HG03103 (cell line): ENCODE results near the gene CHRNG.
"Not testable (repeated sequence)": the region's sequence is repeated elsewhere in the genome, so short reads cannot be mapped to it uniquely, and the experiment has no call there.

Source experiments
- ATAC-seq: cut with Tn5 transposase; IDR thresholded peaks from one replicate; pipeline ENCODE4 v1.9.1; 2021; ENCODE audit warnings: low read depth; ENCODE audit not compliant: unreplicated experiment

The CHRNG gene

DNA sequence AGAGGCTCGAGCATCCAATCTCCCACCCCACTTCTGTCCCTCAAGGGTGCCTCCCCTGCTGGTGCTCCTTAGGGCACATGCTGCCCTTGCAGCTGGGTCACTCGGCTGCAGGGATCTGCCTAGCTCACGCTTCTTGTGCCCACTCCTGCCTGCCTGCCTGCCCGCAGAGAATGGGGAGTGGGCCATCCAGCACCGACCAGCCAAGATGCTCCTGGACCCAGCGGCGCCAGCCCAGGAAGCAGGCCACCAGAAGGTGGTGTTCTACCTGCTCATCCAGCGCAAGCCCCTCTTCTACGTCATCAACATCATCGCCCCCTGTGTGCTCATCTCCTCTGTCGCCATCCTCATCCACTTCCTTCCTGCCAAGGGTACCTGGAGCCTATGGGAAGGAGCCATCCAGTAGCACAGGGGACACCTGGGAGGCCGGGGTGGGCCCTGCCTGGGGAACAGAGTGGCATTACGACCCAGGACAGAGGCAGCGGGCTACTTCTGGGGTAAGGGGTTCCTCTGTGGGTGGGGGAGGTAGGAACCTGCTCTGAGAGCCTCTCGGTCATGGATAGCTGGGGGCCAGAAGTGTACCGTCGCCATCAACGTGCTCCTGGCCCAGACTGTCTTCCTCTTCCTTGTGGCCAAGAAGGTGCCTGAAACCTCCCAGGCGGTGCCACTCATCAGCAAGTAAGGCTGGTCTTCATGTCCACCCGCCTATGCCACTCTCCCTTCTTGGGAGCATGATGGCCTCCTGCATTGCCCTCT is 3.4 kb downstream of the CHRNG start:
- ATAC-seq, result no peak

DNA sequence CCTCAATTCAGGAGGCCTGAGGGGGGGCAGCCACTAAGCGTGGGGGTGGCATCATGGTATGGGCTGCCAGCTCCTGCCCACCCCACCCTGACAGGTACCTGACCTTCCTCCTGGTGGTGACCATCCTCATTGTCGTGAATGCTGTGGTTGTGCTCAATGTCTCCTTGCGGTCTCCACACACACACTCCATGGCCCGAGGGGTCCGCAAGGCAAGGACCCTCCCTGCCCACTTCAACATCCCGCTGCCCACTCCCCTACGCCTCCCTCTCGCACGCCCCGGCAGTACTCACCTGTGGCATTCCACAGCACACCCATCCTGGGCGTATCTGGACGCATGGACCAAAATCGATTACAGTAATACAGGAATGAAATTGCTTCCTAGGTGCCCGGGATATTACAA is 4.0 kb downstream of the CHRNG start:
- no peak for ATAC-seq

DNA sequence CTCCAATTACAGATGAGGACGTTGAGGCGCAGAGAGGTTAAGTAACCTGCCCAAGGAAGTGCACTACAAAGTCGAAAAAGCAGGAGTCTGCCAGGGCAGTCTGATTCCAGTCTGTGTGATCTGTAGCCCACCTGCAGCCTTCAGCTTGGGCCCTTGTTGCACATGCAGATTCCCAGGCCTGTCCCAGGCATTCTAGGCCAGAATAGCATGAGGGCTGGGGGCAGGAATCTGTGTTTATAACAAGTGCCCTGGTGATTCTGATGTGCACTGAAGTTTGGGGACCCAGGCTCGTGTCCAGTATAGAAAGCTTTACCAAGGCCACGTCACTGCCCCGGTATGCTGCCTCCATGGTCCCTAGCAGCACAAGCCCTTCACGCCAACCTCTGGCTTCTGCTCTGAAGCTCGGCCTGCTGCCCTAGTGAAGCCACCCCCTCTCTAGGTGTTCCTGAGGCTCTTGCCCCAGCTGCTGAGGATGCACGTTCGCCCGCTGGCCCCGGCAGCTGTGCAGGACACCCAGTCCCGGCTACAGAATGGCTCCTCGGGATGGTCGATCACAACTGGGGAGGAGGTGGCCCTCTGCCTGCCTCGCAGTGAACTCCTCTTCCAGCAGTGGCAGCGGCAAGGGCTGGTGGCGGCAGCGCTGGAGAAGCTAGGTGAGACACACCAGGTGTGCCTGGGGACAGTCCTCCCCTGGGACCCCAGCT is 4.6 kb downstream of the CHRNG start:
- no peak for ATAC-seq

DNA sequence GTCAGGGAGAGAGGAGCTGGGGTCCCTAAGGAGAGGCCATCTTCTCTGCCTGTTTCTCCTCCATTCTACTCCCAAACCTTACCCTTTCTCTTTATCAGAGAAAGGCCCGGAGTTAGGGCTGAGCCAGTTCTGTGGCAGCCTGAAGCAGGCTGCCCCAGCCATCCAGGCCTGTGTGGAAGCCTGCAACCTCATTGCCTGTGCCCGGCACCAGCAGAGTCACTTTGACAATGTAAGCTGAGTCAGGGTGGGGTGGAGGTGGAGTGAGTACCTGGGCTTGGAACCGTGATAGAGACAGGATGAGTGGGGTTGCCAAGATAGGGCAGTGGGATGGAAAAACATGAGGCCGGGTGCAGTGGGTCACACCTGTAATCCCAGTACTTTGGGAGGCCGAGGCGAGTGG is 5.2 kb downstream of the CHRNG start:
- no peak for ATAC-seq

DNA sequence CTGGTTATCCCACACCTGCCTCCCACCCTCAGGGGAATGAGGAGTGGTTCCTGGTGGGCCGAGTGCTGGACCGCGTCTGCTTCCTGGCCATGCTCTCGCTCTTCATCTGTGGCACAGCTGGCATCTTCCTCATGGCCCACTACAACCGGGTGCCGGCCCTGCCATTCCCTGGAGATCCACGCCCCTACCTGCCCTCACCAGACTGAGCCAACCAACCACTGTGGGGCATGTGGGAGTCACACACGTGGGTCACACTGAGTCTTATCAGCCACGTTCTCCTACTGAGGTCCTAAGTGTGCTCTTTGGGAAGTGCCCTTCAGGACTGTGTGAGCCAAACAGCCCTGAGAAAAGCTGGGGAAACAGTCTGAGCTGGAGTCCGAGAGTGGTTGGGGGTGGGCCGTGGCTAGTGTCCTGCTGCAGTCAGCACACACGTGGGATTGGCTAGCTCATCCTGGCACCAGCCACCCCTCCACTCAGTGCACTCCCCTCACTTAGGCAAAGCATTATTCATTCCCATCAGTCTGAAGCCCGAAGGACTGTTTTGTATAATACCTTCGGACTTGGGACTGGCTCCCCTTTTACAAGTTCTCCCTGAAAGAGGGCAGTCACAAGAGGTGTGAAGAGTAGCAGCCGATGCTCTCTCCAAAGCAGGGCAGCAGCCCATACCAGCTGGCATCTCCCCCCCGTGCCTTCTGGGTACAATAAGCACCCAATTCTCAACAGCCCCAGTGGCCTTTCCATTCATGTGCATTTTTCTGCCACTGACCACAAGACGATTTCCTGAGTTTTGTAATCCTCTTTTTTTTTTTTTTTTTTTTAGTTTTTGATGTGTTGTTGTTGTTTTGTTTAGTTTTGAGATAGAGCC is 6.3 kb downstream of the CHRNG start:
- ATAC-seq, result no peak

DNA sequence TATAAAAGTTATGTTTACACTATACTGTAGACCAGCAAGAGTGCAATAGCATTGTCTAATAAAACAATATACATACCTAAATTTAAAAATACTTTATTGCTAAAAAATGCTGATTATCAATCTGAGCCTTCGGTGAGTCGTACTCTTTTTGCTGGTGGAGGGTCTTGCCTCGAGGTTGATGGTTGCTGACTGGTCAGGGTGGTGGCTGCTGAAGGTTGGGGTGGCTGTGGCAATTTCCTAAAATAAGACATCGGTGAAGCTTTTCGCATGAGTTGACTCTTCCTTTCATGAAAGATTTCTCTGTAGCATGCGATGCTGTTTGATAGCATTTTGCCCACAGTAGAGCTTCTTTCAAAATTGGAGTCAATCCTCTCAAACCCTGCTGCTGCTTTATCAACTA is 8.5 kb downstream of the CHRNG start:
- ATAC-seq, result no peak

DNA sequence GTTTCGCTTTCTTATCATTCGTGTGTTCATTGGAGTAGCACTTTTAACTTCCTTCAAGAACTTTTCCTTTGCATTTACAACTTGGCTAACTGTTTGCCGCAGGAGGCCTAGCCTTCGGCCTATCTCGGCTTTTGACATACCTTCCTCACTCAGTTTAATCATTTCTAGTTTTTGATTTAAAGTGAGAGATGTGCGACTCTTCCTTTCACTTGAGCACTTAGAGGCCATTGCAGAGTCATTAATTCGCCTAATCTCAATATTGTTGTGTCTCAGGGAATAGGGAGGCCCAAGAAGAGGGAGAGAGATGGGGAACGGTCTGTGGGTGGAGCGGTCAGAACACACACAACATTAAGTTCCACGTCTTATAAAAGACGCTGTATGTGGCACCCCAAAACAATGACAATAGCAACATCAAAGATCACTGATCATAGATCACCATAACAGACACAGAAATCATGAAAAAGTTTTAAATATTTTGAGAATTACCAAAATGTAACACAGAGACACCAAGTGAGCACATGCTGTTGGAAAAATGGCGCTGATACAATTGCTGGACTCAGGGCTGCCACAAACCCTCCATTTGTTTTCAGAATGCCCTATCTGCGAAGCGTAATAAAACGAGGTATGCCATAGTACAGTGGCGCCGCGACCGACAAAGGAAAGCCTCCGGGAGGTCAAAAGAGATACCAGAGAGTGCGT is 10.3 kb downstream of the CHRNG start:
- ATAC-seq, result no peak

DNA sequence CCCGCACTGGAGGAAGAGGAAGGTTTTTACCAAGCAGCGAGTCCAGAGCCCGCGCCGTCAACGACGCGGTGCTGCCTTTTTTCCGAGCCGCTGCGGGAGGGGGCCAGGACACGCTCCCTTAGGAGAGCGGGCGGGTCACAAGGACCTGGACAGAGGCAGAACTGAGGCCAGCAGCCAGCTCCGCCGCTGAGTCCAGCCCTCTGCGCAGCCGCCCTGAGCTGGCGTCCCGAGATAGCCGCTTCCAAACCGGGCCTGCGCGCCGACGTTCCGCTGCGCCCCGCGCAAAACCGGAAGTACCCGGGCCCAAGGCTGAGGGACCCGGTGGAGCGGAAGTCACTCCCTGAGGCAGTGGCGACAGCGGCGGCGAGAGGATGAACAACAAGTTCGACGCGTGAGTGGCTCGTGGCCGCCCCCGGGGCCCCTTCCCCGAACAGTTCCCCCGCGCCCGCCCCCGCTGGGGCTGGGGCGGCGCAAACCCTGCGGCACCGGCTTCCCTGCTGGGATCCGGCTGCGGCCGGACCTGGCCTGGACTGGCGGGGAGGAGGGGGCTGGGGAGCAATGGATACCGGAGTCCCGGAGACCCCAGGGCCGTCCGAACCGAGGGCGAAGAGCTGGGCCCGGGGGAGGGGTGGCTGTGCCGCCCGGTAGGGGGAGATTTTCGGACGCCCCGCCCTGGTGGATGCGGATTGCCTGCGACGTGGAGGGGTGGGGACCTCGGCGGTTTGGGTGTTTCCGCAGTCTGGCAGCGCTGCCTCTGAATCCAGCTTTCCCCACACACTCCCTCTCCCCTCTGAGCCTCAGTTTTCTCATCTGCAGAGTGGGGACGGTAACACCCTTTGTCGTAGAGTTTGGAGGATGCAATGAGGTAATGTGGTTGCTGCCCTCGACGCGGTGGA is 11.1 kb downstream of the CHRNG start, which contains the start of the genes EIF4E2 and TIGD1:
TSS of gene EIF4E2 (plus strand) at position 336 of the 896 bp plus-strand sequence. CDS start at position 372, 36 bp downstream.
TSS of gene TIGD1 (minus strand) at position 204 of the 896 bp plus-strand sequence. CDS start 675 bp downstream, outside the sequence.
- peak; percentile 90 for ATAC-seq

DNA sequence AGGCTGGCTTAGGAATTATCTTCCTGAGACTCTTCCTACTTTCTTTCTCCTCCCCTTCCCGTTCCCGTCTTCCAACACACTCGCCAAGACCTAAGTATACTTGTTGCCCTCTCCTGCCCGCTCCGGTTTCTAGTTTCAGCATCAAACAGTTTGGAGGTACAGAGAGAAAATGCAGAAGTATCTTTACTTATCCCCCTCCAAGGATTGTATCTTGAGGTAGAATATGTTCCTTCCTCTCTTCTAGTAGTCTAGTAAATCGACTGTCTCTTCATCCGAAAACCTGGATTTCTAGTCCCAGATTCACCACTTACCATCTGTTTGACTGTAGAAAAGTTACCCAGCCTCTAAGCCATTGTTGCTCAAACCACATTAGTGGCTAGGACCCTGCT is 11.8 kb downstream of the CHRNG start:
- no peak for ATAC-seq

DNA sequence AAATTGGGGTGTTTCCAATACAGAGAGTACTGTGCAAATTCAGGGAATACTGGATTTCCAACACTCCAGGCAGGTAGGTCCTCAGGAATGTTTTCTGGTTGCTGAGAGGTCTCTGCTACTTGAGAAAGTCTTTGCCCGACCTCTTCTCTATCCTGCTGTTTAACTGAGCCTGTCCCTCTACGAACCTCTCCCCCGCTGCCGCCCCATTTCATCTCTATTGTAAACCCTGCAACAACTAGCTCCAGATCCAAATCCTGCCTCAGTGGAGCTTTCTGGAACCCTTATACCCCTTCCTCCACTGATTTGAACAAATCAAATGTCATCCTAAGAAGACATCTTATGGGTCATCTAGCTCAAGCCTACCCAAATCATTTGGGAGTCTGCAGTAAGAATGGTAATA is 12.3 kb downstream of the CHRNG start:
- ATAC-seq, result no peak

DNA sequence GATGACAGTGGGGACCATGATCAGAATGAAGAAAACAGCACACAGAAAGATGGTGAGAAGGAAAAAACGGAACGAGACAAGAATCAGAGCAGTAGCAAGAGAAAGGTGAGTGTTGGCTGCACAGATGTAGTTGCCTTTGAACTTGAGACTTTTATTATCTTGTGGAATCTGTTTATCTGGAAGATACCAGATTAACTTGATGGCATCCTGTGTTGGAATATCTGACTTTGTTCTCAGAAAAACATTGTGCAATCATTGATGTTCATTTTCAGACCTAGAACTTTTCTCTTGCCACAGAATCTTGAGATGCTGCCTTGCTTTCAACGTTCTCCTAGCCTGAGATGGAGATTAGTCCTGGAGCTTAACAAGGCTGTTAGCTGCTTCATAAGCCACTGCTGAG is 16.9 kb downstream of the CHRNG start:
- ATAC-seq, result no peak

DNA sequence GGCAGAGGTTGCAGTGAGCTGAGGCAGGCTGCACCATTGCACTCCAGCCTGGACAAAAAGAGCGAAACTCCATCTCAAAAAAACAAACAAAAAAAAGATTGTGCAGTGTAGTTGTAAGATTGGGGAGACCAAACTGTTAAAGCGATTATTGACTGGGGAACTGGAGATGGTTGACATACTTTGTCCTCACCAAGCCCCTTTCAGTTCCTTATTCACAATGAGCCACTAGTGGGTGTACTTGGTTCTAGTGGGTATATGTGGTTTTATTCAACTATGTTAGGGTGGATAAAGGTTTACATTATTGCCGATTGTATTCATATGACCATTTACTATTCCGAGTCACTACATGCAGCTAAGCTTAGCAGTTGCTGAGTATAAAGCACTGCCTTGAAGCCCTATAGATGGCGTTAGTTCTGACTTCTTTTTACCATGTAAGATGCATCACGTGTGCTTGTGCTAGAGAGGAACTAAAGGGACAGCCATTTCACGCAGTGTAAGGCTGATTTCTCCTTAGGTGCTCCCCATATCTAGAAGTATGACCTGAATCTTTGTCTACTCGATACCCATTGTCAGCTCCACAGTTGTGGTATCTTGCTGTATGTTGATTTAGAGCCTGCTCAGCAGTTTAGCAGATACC is 23.1 kb downstream of the CHRNG start:
- no peak for ATAC-seq

DNA sequence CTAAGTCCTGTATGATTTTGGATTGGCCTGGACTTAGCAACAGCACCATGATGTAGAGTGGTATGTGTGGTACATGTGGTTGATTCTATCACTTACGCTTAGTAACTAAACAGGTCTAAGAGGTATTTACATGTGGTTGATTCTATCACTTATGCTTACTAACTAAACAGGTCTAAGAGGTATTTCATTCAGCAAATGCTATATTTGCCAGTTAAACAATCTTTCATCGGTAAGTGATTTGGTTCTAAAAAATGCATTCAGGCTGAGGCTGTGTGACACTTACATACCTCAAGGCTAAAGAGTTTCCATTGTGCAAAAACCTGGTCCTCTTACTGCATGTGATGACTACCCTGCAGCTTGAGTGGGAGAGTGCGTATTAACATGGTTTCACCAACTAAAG is 24.1 kb downstream of the CHRNG start:
- no peak for ATAC-seq

DNA sequence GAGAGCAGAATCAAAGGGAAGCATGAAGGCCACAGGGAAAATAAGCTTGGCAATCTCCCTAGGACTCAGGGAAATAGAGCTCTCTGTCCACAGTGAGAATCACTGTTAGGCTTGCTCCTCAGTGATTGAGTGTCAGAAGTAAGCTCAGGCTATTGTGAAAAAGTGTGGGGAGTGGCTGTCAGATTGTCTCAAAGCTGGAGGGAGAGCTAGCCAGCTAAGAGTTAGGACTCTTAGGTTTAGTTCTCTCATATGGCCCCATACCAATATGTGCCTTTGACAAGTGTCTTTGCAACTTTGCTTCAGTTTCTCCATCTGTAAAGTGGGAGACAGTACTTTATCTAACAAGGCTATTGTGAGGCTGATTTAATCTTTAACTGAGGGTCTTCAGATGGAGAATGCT is 28.2 kb downstream of the CHRNG start:
- ATAC-seq, result no peak

DNA sequence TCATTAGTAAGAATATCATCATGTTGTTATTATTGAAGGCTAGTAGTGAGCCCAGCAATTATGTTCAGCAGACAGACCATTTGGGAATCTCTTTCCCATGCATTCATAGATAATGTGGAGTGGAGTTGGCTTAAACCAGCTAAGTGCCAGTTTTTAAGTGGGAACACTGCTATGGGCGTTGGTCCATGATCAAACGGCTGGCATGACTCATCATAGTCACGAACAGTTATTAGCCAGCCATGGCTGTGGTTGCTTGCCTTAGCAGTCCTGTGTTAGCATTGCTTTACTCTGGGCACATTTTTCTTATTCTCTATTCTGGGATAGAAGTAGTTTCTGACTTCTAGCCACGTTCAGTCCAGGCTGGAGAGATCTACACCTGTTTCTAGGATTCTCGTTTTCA is 28.7 kb downstream of the CHRNG start:
- ATAC-seq, result no peak

DNA sequence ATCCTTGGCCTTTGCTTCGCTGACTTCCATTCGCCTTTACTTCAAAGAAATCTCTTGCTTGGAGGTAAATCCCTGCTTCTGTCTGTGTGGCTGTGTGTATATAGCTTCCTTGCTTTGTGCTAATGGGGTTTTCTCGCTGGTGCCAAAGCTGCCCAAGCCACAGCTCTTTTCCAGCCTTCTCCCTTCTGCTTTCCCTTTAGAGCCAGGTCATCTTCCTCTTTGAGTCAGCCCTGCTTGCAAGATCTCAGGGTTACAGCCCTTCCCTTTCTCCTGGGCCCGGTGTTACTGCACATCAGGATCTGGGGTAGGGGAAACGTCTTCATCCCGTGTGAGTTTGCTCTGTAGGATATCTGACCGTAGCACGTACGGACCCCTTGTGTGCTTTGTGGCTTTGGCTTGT is 30.0 kb downstream of the CHRNG start:
- ATAC-seq, result no peak

DNA sequence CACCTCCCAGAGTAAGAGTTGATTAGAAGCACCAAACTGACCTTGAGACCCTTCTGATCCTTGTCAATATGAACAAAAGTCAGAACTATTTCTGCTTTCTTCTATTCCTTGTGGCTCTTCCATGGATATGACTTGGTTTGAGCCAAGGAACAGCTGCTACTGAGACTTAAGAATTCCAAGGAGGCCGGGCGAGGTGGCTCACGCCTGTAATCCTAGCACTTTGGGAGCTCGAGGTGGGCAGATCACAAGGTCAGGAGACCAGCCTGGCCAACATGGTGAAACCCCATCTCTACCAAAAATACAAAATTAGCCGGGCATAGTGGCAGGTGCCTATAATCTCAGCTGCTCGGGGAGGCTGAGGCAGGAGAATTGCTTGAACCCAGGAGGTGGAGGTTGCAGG is 31.0 kb downstream of the CHRNG start:
- ATAC-seq, result not testable (repeated sequence)

DNA sequence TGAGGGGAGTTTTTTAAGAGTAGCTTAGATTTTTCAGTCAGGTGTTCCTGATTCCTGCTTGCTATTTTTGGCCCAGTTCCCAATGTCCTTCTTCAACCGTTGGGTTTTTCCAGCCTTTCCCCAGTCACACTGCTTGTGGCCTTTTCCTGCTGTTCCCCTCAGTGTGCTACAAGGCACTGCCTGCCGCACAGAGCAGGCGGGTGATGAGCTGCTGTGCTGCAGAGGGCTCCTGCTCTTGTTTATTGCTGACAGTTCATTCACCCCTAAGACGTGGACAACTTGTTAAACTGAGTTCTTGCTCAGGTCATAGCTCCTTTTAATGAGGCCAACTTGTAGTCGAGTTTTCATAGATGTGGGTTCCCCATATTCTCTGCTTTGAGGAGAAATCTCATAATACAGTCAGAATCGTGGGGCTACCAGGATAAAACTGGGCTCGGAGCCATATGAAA is 31.6 kb downstream of the CHRNG start:
- ATAC-seq, result no peak

DNA sequence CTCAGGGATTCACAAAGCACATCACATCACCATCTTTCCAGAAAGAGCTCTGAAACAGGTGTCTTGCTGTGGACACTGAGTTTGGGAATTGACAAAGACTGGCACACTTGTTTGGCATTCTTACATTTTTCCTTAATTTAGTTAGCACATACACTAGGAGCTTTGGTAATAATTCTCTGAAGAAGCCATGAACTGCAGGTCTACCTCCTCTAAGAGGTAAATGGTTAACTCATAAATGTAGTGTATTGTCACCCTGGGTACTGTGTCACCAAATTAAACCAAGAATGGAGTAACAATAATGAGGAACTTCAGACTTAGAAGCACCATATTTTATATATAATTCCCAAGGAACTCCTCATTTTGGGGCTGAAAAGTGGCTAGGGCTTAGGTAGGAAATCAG is 33.5 kb downstream of the CHRNG start:
- no peak for ATAC-seq
